Iris pigment epithelial cell (primary cell): ENCODE results near the gene MGAT1.

Source experiments
- DNase-seq: peaks from one replicate; pipeline ENCODE4 v3.0.0-alpha.2; 2011; ENCODE audit warnings: low read depth

MGAT1 gene

GRCh38 chr5:180823940-180824629, 21.5 kb upstream of the MGAT1 start:
- no peak for DNase-seq

- DNase-seq = no peak
Measured at GRCh38 chr5:180823346-180823745, 20.7 kb upstream of the MGAT1 start.

- no peak for DNase-seq
Measured at GRCh38 chr5:180821538-180821937, 18.9 kb upstream of the MGAT1 start.

- peak; percentile 18 for DNase-seq
Measured at GRCh38 chr5:180820788-180821321, 18.2 kb upstream of the MGAT1 start.

GRCh38 chr5:180818677-180819341, 16.2 kb upstream of the MGAT1 start:
- DNase-seq = no peak

GRCh38 chr5:180817893-180818674, 15.5 kb upstream of the MGAT1 start:
- no peak for DNase-seq

- DNase-seq = peak; percentile 41
Measured at GRCh38 chr5:180816608-180817534, 14.3 kb upstream of the MGAT1 start.

GRCh38 chr5:180815293-180815917, 12.8 kb upstream of the MGAT1 start:
- DNase-seq = no peak

- DNase-seq = no peak
Measured at GRCh38 chr5:180813420-180813819, 10.8 kb upstream of the MGAT1 start.

- no peak for DNase-seq
Measured at GRCh38 chr5:180811623-180812124, 9.1 kb upstream of the MGAT1 start.

- DNase-seq = peak; percentile 66
Measured at GRCh38 chr5:180810959-180811622, 8.5 kb upstream of the MGAT1 start.

GRCh38 chr5:180810210-180810958, 7.8 kb upstream of the MGAT1 start:
- DNase-seq = peak; percentile 95

GRCh38 chr5:180809403-180810209, 7.0 kb upstream of the MGAT1 start:
- peak; percentile 94 for DNase-seq

- DNase-seq = no peak
Measured at GRCh38 chr5:180808461-180809000, 5.9 kb upstream of the MGAT1 start.

- DNase-seq = peak; percentile 73
Measured at GRCh38 chr5:180807654-180808414, 5.2 kb upstream of the MGAT1 start.

GRCh38 chr5:180807046-180807445, 4.4 kb upstream of the MGAT1 start:
- no peak for DNase-seq

- DNase-seq = no peak
Measured at GRCh38 chr5:180806351-180807011, 3.9 kb upstream of the MGAT1 start.
